ENCODE results near the gene PCCA. TPM values are rescaled to one million over a fixed set of nuclear protein-coding genes. Genes with fewer than 3 reads are reported as not detected.
"Not testable (repeated sequence)": the region's sequence is repeated elsewhere in the genome, so short reads cannot be mapped to it uniquely, and the experiment has no call there.

PCCA gene
- 10 to 100 TPM in 11 of 12 donors, not detected in 1; 24.3 to 41.6 (median 32.7) TPM for polyA plus RNA-seq (ENCODE audit: insufficient read length in 12 of 12)
- long read RNA-seq, donor 1, partial matches to known transcripts = 9 of 12 reads
- long read RNA-seq, donor 1, other reads (novel, unspliced or antisense) = 0 of 12 reads
- long read RNA-seq, donor 2, partial matches to known transcripts = 9 of 24 reads
- long read RNA-seq, donor 2, other reads (novel, unspliced or antisense) = 14 of 24 reads
- long read RNA-seq, donor 3, partial matches to known transcripts = 5 of 6 reads
- long read RNA-seq, donor 3, other reads (novel, unspliced or antisense) = 0 of 6 reads
- long read RNA-seq, donor 4, partial matches to known transcripts = 10 of 18 reads
- long read RNA-seq, donor 4, other reads (novel, unspliced or antisense) = 7 of 18 reads
- long read RNA-seq, donor 5, transcript PCCA-202 (24 exons, 2,494 nt) = major isoform, 6 of 37 reads
- long read RNA-seq, donor 5, partial matches to known transcripts = 8 of 37 reads
- long read RNA-seq, donor 5, other reads (novel, unspliced or antisense) = 22 of 37 reads
- long read RNA-seq, donor 6, partial matches to known transcripts = 13 of 24 reads
- long read RNA-seq, donor 6, other reads (novel, unspliced or antisense) = 11 of 24 reads
- long read RNA-seq, donor 7, partial matches to known transcripts = 0 of 1 reads
- long read RNA-seq, donor 7, other reads (novel, unspliced or antisense) = 0 of 1 reads
- long read RNA-seq, donor 8, partial matches to known transcripts = 19 of 41 reads
- long read RNA-seq, donor 8, other reads (novel, unspliced or antisense) = 21 of 41 reads
- long read RNA-seq, donor 9, partial matches to known transcripts = 5 of 6 reads
- long read RNA-seq, donor 9, other reads (novel, unspliced or antisense) = 0 of 6 reads
- long read RNA-seq, donor 10, partial matches to known transcripts = 6 of 16 reads
- long read RNA-seq, donor 10, other reads (novel, unspliced or antisense) = 7 of 16 reads
- long read RNA-seq, donor 11, partial matches to known transcripts = 16 of 18 reads
- long read RNA-seq, donor 11, other reads (novel, unspliced or antisense) = 0 of 18 reads

GRCh38 chr13:100088644-100089464 lies at the start of gene PCCA:
Gene PCCA (plus strand): TSS chr13:100089093. CDS start chr13:100089121, 28 bp downstream.
- DNase-seq = peak; percentile 96

DNA sequence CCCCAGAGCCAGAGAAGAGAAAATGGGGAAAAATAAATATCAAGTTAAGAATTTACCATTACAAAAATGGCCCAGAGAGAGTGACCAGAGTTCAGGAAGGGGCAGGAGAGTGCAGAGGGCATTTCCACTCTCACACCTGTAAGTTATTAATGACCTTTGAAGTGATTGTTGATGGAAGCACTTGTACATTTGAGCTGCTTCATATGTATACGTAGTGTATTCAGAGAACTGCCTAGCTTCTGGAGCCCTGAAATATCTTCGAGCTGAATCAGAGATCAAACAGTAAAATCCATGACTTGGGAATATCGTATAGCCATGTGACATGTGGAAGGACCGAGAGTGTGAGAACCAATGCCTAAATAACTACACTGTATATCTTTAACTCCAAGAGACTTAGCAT lies 49.2 kb upstream of the PCCA start:
- no peak for DNase-seq

GRCh38 chr13:100040196-100040595 lies 48.7 kb upstream of the PCCA start:
- DNase-seq = no peak

DNA sequence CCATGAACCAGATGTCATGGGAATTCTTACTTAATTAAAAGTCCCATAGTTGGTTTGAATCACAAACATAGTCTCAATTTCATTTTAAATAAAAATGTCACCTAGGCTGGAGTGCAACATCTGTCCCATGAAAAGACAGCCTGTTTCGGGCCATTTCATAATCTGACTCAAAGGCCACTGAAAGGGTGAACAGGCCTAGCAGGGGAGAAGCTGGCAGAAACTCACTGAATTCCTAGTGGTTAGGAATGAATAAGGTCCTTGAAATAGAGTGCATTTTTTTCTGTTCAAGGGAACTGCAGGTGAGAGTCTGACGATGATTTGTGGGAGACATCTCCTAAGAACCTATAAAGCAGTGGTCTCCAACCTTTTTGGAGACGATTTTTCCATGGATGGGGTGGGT lies 44.0 kb upstream of the PCCA start:
- DNase-seq = no peak

- DNase-seq = no peak
Observed at GRCh38 chr13:100045355-100045754, 43.5 kb upstream of the PCCA start.

GRCh38 chr13:100051070-100051469 lies 37.8 kb upstream of the PCCA start:
- DNase-seq = no peak

GRCh38 chr13:100059827-100060226 lies 29.1 kb upstream of the PCCA start:
- DNase-seq = no peak

GRCh38 chr13:100063333-100063732 lies 25.6 kb upstream of the PCCA start:
- DNase-seq = peak; percentile 18

- no peak for DNase-seq
Observed at GRCh38 chr13:100063906-100064305, 25.0 kb upstream of the PCCA start.

DNA sequence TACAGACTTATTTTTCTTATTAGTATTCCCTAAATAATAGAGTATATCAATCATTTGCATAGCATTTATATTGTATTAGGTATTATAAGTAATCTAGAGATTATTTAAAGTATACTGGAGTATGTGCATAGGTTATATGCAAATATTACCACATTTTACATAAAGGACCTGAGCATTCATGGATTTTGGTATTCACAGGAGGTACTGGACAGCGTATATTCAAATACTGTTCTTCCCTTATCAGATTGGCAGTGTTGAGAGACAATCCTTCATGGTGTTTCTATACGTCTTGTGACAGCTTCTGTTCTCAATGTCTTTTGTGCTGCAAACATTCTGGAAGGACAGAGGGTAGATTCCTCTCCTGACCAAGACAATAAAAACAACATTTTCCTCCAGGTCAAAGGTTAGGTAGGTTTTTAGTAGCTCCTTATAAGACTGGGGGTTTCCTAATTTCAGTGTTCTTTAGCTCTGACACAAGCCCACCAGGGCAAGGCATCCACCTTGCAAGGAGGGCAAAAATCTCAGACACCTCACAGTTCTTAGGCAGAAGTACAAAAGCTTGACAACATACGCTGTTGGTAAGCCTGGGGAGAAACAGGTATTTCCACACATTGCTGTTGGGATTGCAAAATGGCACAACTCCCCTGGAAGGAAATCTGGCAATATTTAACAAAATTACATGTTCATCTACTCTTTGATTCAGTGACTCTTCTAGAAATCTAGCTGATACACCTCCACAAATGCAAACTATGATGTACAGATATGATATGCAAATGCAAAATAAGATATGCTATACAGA lies 20.6 kb upstream of the PCCA start:
- DNase-seq = no peak

- DNase-seq = no peak
Observed at GRCh38 chr13:100069278-100069677, 19.6 kb upstream of the PCCA start.

GRCh38 chr13:100075700-100076587 lies 12.9 kb upstream of the PCCA start:
- DNase-seq = no peak

GRCh38 chr13:100079003-100079402 lies 9.9 kb upstream of the PCCA start:
- DNase-seq = not testable (repeated sequence)

GRCh38 chr13:100083401-100083800 lies 5.5 kb upstream of the PCCA start:
- DNase-seq = not testable (repeated sequence)

- DNase-seq = no peak
Observed at GRCh38 chr13:100088273-100088643, 635 bp upstream of the PCCA start.

DNA sequence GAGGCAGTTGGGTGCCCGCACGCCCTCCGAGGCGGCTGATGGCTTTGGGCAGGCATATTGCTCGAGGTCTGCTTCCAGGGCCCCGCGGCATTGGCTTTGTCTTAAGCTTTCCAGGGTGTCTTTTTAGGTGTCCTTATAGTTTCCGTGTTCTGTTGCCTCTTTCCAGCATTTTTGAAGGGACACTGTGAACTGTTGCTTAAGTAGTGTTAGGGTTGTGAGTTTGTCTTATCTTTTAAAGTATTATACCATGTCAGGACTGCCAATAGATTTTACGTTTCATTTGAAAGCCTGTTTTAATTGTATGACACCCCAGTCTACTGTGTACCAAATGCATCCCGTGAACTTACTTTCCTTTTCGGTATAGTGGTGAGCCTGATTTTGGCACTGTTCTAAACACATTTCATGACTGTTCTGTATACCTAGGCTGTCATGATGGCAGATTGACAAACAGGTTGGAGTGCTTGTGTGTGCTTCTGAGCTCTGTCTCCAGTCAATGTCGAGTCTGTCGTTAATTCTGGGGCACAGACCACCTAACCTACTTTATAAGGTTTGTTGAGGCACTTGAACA lies 656 bp downstream of the PCCA start:
- no peak for DNase-seq

DNA sequence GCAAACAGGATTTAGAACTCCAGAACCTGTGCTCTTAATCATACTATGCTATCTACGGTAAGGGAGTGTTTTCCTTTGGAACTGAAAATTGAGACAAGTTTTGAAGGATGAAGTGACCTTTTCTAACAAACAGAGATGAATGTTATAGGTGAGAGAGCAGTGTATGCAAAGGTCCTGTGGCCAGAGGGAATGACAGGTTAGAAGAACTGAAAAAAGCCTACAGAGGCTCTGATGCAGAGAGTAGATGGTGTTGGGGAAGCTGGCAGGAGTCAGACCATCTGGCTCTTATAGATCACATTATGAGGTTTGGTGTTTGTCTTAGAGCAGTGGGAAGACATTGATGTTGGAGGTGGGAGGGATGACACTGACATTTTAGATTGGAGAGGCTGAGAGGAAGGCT lies 2.0 kb downstream of the PCCA start:
- DNase-seq = no peak

DNA sequence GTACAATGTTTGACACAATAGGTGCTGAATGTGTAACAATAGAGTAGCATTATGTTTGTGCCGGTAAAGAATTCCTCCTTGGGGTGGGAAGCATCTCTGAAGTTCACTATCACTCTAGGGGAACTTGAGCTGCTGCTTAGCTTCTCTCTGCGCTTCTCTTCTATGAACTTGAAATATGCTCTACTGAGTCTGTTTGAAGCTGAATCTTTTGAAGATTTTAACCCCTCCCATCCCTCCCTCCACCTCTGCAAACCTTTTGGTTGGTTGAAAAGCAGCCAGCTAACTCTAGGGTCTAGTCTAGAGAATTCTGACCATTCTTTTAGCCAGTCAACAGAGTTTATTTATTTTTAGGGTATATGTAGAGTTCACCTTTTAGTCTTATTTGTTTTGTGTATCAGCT lies 2.5 kb downstream of the PCCA start:
- no peak for DNase-seq

DNA sequence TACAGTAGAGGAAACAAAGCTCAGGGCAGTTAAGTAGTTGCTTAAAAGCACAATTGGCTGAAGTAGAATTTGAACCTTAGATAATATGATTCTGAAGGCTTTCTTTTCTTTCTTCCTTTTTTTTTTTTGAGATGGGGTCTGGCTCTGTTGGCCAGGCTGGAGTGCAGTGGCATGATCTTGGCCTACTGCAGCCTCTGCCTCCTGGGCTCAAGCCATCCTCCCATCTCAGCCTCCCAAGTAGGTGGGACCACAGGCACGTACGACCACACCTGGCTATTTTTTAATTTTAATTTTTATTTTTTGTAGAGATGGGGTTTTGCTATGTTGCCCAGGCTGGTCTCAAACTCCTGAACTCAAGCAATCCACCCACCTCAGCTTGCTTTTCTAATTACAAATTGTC lies 3.4 kb downstream of the PCCA start:
- not testable (repeated sequence) for DNase-seq
